Muscle of leg (tissue), 11 donors: Measurements from ENCODE around the gene CADM3. TPM values are rescaled to one million over a fixed set of nuclear protein-coding genes. Genes with fewer than 3 reads are reported as not detected.

Source experiments
- DNase-seq: peaks from one replicate; pipeline ENCODE4 v3.0.0; 2013
- H3K27ac ChIP-seq: one replicate; pipeline ENCODE4 v1.5.1; 2013; ENCODE audit warnings: mild to moderate bottlenecking, low read length, control low read depth
- H3K27me3 ChIP-seq: one replicate; pipeline ENCODE4 v1.6.1; 2013; ENCODE audit warnings: low read length; ENCODE audit not compliant: control insufficient read depth, insufficient read depth
- H3K36me3 ChIP-seq: one replicate; pipeline ENCODE4 v1.6.1; 2013; ENCODE audit warnings: low read length; ENCODE audit not compliant: control insufficient read depth, insufficient read depth
- H3K4me1 ChIP-seq: one replicate; pipeline ENCODE4 v1.6.1; 2013; ENCODE audit warnings: low read length; ENCODE audit not compliant: control insufficient read depth, insufficient read depth
- H3K4me3 ChIP-seq: one replicate; pipeline ENCODE4 v1.5.1; 2013; ENCODE audit warnings: low read length, control low read depth
- H3K9me3 ChIP-seq: replicated peaks from 2 replicates; pipeline ENCODE4 v1.6.1; 2013; ENCODE audit warnings: low read depth, low read length; ENCODE audit not compliant: control insufficient read depth
- WGBS: methylation state at CpG from one replicate; pipeline ENCODE4 v1.1.5; 2013; ENCODE audit warnings: missing lambda C conversion rate; ENCODE audit not compliant: insufficient coverage; 5-methylcytosine and 5-hydroxymethylcytosine counted together
- polyA plus RNA-seq, 8 donors: library from polyadenylated mRNA; unstranded; fragments of 120-200 nt; gene quantifications; one replicate each; pipeline versions ENCODE4 v1.2.1 to v1.2.3, GENCODE V29; 2013; ENCODE audit warnings: inconsistent platforms in 1 of 8, low replicate concordance in 1 of 8; ENCODE audit not compliant: insufficient read length in 8 of 8, insufficient read depth in 1 of 8
- total RNA-seq: library from RNA; stranded (reverse); fragments of 120-200 nt; gene quantifications from one replicate; pipeline ENCODE4 v1.2.4, GENCODE V29; 2013

The CADM3 gene
- total and polyA plus RNA-seq, 9 donors, result 0.34 to 1.3 (median 0.44) TPM

GRCh38 chr1:159204161-159205141 lies 33.0 kb downstream of the CADM3 start, which contains the start of gene ACKR1:
TSS of gene ACKR1 (plus strand) at chr1:159204875. CDS start at chr1:159204960, 85 bp downstream.
- DNase-seq, result no peak
- 48% methylated on average over 9 of the region's 13 CpGs for WGBS
- Histone ChIP-seq H3K9me3 (no peaks in the 10 kb centered on the region), H3K27ac (no peak within 1 kb of the TSS), H3K4me1 (no peaks in the 10 kb centered on the region), H3K36me3 (no peaks in the 10 kb centered on the region), H3K4me3 (no peak within 1 kb of the TSS), H3K27me3 (peaks cover 18% of the 10 kb centered on the region)

- Histone ChIP-seq H3K27ac (no peak overlapping the region), H3K9me3 (no peaks in the 10 kb centered on the region), H3K4me3 (no peak overlapping the region), H3K27me3 (peaks cover 17% of the 10 kb centered on the region), H3K4me1 (no peaks in the 10 kb centered on the region), H3K36me3 (no peaks in the 10 kb centered on the region)
- DNase-seq, result no peak
- WGBS, result 37% methylated on average over 3 of the region's 6 CpGs
Observed at GRCh38 chr1:159205225-159205624, 33.8 kb downstream of the CADM3 start.

GRCh38 chr1:159206110-159206509 lies 34.7 kb downstream of the CADM3 start:
- H3K4me3 ChIP-seq, result no peak overlapping the region
- H3K27ac ChIP-seq, result no peak overlapping the region
- no peak for DNase-seq
- 90% methylated on average over 3 of the region's 4 CpGs for WGBS
- no peaks in the 10 kb centered on the region for H3K36me3 ChIP-seq
- H3K27me3 ChIP-seq, result peaks cover 17% of the 10 kb centered on the region
- no peaks in the 10 kb centered on the region for H3K9me3 ChIP-seq
- no peaks in the 10 kb centered on the region for H3K4me1 ChIP-seq

- Histone ChIP-seq H3K36me3 (no peaks in the 10 kb centered on the region), H3K4me3 (no peak overlapping the region), H3K27me3 (peaks cover 20% of the 10 kb centered on the region), H3K9me3 (no peaks in the 10 kb centered on the region), H3K4me1 (no peaks in the 10 kb centered on the region), H3K27ac (no peak overlapping the region)
- 82% methylated on average over 3 of the region's 5 CpGs for WGBS
- DNase-seq, result no peak
Observed at GRCh38 chr1:159207080-159207479, 35.7 kb downstream of the CADM3 start.

- WGBS, result no CpG with 5 or more reads among the region's 8 CpGs
- no peak overlapping the region for H3K27ac ChIP-seq
- no peaks in the 10 kb centered on the region for H3K4me1 ChIP-seq
- H3K9me3 ChIP-seq, result no peaks in the 10 kb centered on the region
- H3K4me3 ChIP-seq, result no peak overlapping the region
- no peak for DNase-seq
- H3K27me3 ChIP-seq, result peaks cover 20% of the 10 kb centered on the region
- H3K36me3 ChIP-seq, result no peaks in the 10 kb centered on the region
Observed at GRCh38 chr1:159207774-159208173, 36.4 kb downstream of the CADM3 start.

GRCh38 chr1:159208175-159208825 lies 36.9 kb downstream of the CADM3 start:
- H3K4me1 ChIP-seq, result no peaks in the 10 kb centered on the region
- H3K4me3 ChIP-seq, result no peak overlapping the region
- H3K27me3 ChIP-seq, result peaks cover 20% of the 10 kb centered on the region
- H3K27ac ChIP-seq, result no peak overlapping the region
- H3K9me3 ChIP-seq, result no peaks in the 10 kb centered on the region
- no peaks in the 10 kb centered on the region for H3K36me3 ChIP-seq
- DNase-seq, result no peak
- 0% methylated on average over 3 of the region's 7 CpGs for WGBS

- H3K27me3 ChIP-seq, result peaks cover 18% of the 10 kb centered on the region
- 82% methylated on average over 4 of the region's 7 CpGs for WGBS
- no peak overlapping the region for H3K27ac ChIP-seq
Observed at GRCh38 chr1:159209061-159209460, 37.6 kb downstream of the CADM3 start.

GRCh38 chr1:159211331-159212136 lies 40.1 kb downstream of the CADM3 start:
- Histone ChIP-seq H3K9me3 (no peaks in the 10 kb centered on the region), H3K36me3 (no peaks in the 10 kb centered on the region), H3K4me3 (no peak overlapping the region), H3K27ac (no peak overlapping the region), H3K27me3 (peaks cover 19% of the 10 kb centered on the region), H3K4me1 (no peaks in the 10 kb centered on the region)
- WGBS, result 47% methylated on average over 6 of the region's 11 CpGs
- no peak for DNase-seq

More at GRCh38 chr1:159209061-159209460, 37.6 kb downstream of the CADM3 start:
- Histone ChIP-seq H3K9me3 (no peaks in the 10 kb centered on the region), H3K4me3 (no peak overlapping the region), H3K4me1 (no peaks in the 10 kb centered on the region), H3K36me3 (no peaks in the 10 kb centered on the region)
- DNase-seq, result no peak

- Histone ChIP-seq H3K27me3 (peaks cover 19% of the 10 kb centered on the region), H3K4me1 (no peaks in the 10 kb centered on the region)
- WGBS, result 62% methylated on average over 2 of the region's 4 CpGs
Observed at GRCh38 chr1:159212596-159212995, 41.2 kb downstream of the CADM3 start.

More at GRCh38 chr1:159212596-159212995, 41.2 kb downstream of the CADM3 start:
- no peak for DNase-seq
- H3K36me3 ChIP-seq, result no peaks in the 10 kb centered on the region
- H3K27ac ChIP-seq, result no peak overlapping the region
- H3K9me3 ChIP-seq, result no peaks in the 10 kb centered on the region
- H3K4me3 ChIP-seq, result no peak overlapping the region
